AML-193 (cell line): Measurements from ENCODE around the gene NPNT.

Experiments
- DNase-seq, 2 experiments: peaks; one replicate each; lab custom pipeline; 2025; lab: John Stamatoyannopoulos, UW

The NPNT gene

GRCh38 chr4:105970371-105970770, 75.1 kb downstream of the NPNT start:
- no peak for DNase-seq

- no peak for DNase-seq
Observed at GRCh38 chr4:105971036-105971435, 75.8 kb downstream of the NPNT start.

- DNase-seq = no peak
Observed at GRCh38 chr4:105972946-105973621, 77.8 kb downstream of the NPNT start.

GRCh38 chr4:105976915-105977314, 81.6 kb downstream of the NPNT start:
- DNase-seq = no peak

GRCh38 chr4:105978684-105979296, 83.5 kb downstream of the NPNT start:
- DNase-seq = no peak

- DNase-seq = no peak
Observed at GRCh38 chr4:105979506-105979905, 84.2 kb downstream of the NPNT start.

- DNase-seq = no peak
Observed at GRCh38 chr4:105988671-105989070, 93.4 kb downstream of the NPNT start.

- no peak for DNase-seq
Observed at GRCh38 chr4:105989485-105990242, 94.4 kb downstream of the NPNT start.

- no peak for DNase-seq
Observed at GRCh38 chr4:105990933-105991332, 95.7 kb downstream of the NPNT start.

- no peak for DNase-seq
Observed at GRCh38 chr4:105991726-105992125, 96.5 kb downstream of the NPNT start.

- no peak for DNase-seq
Observed at GRCh38 chr4:105992641-105993305, 97.5 kb downstream of the NPNT start.

- no peak for DNase-seq
Observed at GRCh38 chr4:105994061-105994460, 98.8 kb downstream of the NPNT start.

- no peak for DNase-seq
Observed at GRCh38 chr4:105994841-105995501, 99.7 kb downstream of the NPNT start.

- no peak for DNase-seq
Observed at GRCh38 chr4:105996845-105997244, 101.6 kb downstream of the NPNT start.

GRCh38 chr4:105998171-105999063, 103.1 kb downstream of the NPNT start:
- no peak for DNase-seq

- no peak for DNase-seq
Observed at GRCh38 chr4:106002994-106003393, 107.7 kb downstream of the NPNT start.

GRCh38 chr4:106010761-106011160, 115.5 kb downstream of the NPNT start:
- DNase-seq = no peak

- DNase-seq = no peak
Observed at GRCh38 chr4:106011387-106011786, 116.1 kb downstream of the NPNT start.

GRCh38 chr4:106017975-106018374, 122.7 kb downstream of the NPNT start:
- no peak for DNase-seq

- no peak for DNase-seq
Observed at GRCh38 chr4:106019771-106020170, 124.5 kb downstream of the NPNT start.
